ENCODE data around the gene DCST2.

The DCST2 gene

GRCh38 chr1:155033524-155033923 lies at the start of gene DCST2, which contains the start of gene DCST1:
Gene DCST2, minus strand, starts transcription at chr1:155033781. Its CDS starts 80 bp downstream, at chr1:155033701.
Gene DCST1, plus strand, starts transcription at chr1:155033824. Its CDS starts 213 bp downstream, at chr1:155034037.
- no peak for DNase-seq (ENCODE audit: low spot score)

GRCh38 chr1:155083052-155083541 lies 49.5 kb upstream of the DCST2 start:
- no peak for DNase-seq (ENCODE audit: low spot score)

GRCh38 chr1:155082301-155083051 lies 48.9 kb upstream of the DCST2 start:
- DNase-seq (ENCODE audit: low spot score) = no peak

GRCh38 chr1:155081472-155082300 lies 48.1 kb upstream of the DCST2 start:
- DNase-seq (ENCODE audit: low spot score) = no peak

GRCh38 chr1:155080312-155081228 lies 47.0 kb upstream of the DCST2 start:
- no peak for DNase-seq (ENCODE audit: low spot score)

GRCh38 chr1:155079487-155080311 lies 46.1 kb upstream of the DCST2 start:
- no peak for DNase-seq (ENCODE audit: low spot score)

- DNase-seq (ENCODE audit: low spot score) = no peak
These were observed 45.6 kb upstream of the DCST2 start for GRCh38 chr1:155079210-155079486.

- DNase-seq (ENCODE audit: low spot score) = peak; percentile 87
These were observed 45.1 kb upstream of the DCST2 start, which contains the start of gene EFNA3 for GRCh38 chr1:155078469-155079209. Gene EFNA3, plus strand, starts transcription at chr1:155078837. Its CDS starts 105 bp downstream, at chr1:155078942.

GRCh38 chr1:155077758-155078445 lies 44.3 kb upstream of the DCST2 start:
- no peak for DNase-seq (ENCODE audit: low spot score)

- no peak for DNase-seq (ENCODE audit: low spot score)
These were observed 43.8 kb upstream of the DCST2 start for GRCh38 chr1:155077346-155077745.

- no peak for DNase-seq (ENCODE audit: low spot score)
These were observed 42.8 kb upstream of the DCST2 start for GRCh38 chr1:155076371-155076770.

- DNase-seq (ENCODE audit: low spot score) = no peak
These were observed 42.0 kb upstream of the DCST2 start for GRCh38 chr1:155075535-155075934.

- DNase-seq (ENCODE audit: low spot score) = no peak
These were observed 40.0 kb upstream of the DCST2 start for GRCh38 chr1:155073377-155074242.

GRCh38 chr1:155072531-155073289 lies 39.1 kb upstream of the DCST2 start:
- DNase-seq (ENCODE audit: low spot score) = no peak

GRCh38 chr1:155071701-155072100 lies 38.1 kb upstream of the DCST2 start:
- no peak for DNase-seq (ENCODE audit: low spot score)

- DNase-seq (ENCODE audit: low spot score) = peak; percentile 85
These were observed 37.4 kb upstream of the DCST2 start for GRCh38 chr1:155070721-155071569.

- no peak for DNase-seq (ENCODE audit: low spot score)
These were observed 36.6 kb upstream of the DCST2 start for GRCh38 chr1:155070158-155070621.
